GM12872 (cell line): ENCODE measurements around the gene CAMSAP1.

Experiments
- TF ChIP-seq, protein P1 (sequence below): IDR thresholded peaks from 3 replicates; pipeline ENCODE4 v1.5.1; 2011; ENCODE audit warnings: low read depth, mild to moderate bottlenecking, low read length, moderate library complexity; ENCODE audit not compliant: insufficient read depth

The CAMSAP1 gene

DNA sequence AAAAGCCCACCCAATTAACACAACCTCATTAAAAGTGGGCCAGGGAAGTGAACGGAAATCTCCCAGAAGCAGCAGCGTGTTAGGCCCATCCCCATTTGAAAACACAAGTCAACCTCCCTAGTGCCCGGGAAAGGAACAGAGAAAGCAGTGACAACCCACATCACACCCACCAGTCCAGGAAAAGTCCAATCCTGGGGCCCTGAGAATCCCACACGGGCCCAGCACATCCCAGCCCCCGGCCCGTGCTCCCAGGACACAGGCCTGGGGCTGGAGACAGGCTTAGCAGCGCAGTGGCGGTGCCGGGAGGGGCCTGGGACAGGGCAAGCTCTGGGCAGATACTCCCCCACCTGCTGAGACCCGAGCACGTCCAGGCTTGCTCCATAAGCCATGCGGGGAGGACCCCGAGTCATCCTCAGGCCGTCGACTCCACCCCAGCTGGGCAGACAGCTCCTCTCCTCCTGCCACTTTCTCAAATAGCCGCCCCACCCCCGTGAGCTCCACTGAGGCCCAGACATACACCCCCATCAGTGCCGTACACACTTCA lies 104.4 kb downstream of the CAMSAP1 start:
- TF ChIP-seq, protein P1, sequence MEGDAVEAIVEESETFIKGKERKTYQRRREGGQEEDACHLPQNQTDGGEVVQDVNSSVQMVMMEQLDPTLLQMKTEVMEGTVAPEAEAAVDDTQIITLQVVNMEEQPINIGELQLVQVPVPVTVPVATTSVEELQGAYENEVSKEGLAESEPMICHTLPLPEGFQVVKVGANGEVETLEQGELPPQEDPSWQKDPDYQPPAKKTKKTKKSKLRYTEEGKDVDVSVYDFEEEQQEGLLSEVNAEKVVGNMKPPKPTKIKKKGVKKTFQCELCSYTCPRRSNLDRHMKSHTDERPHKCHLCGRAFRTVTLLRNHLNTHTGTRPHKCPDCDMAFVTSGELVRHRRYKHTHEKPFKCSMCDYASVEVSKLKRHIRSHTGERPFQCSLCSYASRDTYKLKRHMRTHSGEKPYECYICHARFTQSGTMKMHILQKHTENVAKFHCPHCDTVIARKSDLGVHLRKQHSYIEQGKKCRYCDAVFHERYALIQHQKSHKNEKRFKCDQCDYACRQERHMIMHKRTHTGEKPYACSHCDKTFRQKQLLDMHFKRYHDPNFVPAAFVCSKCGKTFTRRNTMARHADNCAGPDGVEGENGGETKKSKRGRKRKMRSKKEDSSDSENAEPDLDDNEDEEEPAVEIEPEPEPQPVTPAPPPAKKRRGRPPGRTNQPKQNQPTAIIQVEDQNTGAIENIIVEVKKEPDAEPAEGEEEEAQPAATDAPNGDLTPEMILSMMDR = no peak

DNA sequence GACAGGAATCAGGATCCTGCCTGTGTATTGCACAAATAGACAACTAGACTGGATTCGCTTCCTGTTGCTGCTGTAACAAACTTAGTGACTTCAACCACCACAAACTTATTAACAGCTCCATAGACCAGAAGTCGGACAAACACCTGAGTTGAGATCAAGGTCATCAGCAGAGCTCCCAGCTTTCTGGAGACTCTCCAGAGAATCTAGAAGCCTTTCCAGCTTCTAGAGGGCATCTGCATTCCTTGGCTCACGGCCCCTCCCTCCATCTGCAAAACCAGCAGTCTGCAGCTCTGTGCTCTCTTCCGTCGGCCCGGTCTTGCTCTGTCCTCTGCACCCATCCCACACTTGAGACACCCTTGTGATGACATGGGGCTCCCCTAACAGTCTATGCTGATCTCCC lies 106.3 kb downstream of the CAMSAP1 start:
- TF ChIP-seq, protein P1 = no peak

DNA sequence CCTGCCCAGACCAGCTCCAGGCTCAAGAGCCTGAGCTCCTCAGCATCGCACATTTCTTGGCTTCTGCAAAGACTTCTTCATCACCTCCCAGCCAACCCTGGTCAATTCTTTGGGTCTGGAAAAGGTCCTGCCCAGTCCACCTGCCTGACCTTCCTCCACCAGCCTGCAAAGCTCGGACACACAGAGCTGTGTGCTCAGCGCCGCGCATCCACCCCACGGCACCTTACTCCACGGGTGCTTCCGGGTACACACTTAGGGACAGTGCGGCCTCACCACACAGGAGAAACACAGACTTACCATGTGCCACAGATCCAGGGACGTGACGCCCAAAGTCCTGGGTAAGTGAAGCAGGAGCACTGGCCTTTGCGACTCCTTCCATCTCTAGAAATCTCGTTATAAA lies 108.1 kb downstream of the CAMSAP1 start:
- TF ChIP-seq, protein P1 = no peak

DNA sequence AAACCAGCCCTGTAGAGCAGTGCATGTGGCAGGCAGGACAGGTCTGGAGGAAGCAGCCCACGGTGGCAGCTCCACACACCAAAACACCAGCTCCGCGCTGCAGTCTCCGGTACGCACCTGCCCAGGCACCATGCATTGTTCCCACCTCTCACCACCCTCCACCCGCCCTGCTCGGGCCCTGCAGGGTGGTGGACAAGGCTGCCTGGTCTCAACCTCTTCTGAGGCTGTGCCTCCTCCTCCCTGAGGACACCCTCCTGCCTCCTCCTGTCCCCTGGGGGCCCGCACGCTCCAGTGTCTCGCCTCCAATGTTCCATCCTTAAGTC lies 109.1 kb downstream of the CAMSAP1 start:
- TF ChIP-seq, protein P1 = no peak

DNA sequence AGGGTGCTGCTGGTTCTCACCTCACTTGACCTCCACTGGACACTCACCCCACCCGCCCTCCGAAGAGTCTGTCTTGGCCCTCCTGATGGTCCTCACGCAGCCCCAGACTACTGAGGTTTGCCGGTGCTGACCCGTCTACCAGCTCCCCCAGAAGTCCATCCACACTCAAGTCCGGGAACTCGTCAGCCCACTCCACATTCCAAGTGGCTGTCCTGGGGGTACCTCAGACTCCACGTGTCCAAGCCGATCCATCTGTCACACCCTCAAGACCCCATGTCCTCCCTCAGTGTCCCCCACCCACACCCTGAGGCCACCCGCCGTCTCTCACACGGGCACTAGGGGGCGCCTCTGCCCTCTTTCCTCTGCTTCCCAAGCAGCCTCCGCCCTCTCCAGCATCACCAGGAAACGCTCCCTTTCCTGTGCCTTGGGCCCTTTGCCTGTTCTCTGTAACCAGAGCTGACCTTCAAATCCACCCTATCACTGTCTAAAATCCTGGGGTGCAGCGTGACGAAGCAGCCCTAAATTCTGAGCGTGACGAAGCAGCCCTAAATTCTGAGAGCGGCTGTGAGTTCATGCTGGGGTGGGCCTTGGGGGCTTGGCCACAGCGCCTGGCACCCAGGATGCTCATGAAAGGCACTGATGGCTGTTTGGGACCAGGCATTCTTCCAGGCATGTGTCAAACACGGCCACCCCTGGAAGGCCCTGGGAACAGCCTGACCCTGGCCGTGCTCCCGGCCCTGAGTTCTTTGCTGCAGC lies 109.7 kb downstream of the CAMSAP1 start:
- TF ChIP-seq, protein P1 = peak; percentile 78

DNA sequence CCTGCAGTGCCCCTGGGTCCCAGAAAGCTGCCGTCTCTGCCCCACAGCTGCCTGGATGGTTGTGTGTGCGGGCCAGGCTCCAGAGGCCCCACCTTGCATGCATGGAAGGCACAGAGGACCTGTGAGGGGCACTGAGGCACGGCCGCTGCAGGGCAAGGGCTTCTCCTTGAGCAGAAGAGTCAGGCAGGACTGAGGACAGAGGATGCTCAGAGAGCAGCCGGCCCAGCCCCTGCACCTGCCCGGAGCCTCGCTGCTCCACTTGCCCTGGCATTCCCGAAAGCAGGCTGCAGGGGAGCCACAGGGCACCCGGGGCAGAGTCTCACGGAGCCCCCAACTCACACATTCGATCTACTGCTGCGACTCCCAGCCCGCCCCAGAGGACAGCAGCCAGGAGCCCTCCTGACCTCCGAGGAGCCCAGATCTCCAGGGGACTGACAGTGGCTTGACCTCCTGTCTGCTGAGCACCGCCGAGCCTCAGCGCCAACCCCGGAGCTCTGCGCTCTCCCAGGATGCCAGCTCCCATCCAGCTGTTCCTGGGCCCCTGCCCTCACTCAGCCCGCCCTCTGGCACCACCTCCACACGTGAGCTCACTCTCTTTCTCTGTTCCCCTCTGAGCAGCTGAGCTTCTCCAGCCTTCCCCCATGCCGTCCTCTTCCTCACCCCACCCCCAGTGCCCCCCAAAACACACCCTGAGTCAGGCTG lies 110.4 kb downstream of the CAMSAP1 start:
- TF ChIP-seq, protein P1 = no peak

DNA sequence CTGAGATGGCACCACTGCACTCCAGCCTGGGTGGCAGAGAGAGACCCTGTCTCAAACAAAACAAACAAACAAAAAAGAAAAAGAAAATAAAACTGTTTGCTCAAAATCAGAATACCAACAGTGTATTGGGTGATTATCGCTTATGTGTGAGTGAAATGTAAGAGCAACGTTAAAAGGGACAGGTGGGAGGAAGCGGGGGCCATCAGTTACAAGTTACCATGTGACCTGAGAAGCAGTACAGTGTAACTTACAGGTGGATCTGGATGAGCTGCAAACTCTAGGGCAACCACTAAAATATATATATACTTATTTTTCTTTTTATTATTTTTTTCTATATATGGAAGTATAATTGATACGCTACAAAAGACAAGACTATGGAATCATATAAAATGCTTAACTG lies 112.0 kb downstream of the CAMSAP1 start:
- TF ChIP-seq, protein P1 = no peak
